ENCODE measurements around the gene CH25H. TPM values are rescaled to one million over a fixed set of nuclear protein-coding genes. Genes with fewer than 3 reads are reported as not detected.

The CH25H gene
- polyA plus RNA-seq, 1 of the 3 experiments (the other 2 are of a cell fraction), result not detected

- TF ChIP-seq IRF3 (IDR thresholded peaks at IDR 0.05; ENCODE audit: low read depth, low read length) (no peak), TEAD4 (IDR thresholded peaks at IDR 0.05; ENCODE audit: borderline replicate concordance, insufficient read depth) (no peak), RXRA (IDR thresholded peaks at IDR 0.05; ENCODE audit: borderline replicate concordance, low read depth) (no peak), TAF1 (IDR thresholded peaks at IDR 0.05; ENCODE audit: borderline replicate concordance, low read depth, low read length) (no peak), RAD21 (IDR thresholded peaks at IDR 0.05; ENCODE audit: low read length) (no peak), RFX5 (IDR thresholded peaks at IDR 0.05; ENCODE audit: low read length) (no peak), PBX3 (IDR thresholded peaks at IDR 0.05) (no peak)
These were observed 8.4 kb upstream of the CH25H start (continued) for GRCh38 chr10:89215511-89215910.

- Histone ChIP-seq H4K20me1 (ENCODE audit: insufficient read depth) (no peaks in the 10 kb centered on the region), H3K9me3 (no peaks in the 10 kb centered on the region), H3K4me1 (ENCODE audit: control insufficient read depth in 1 of 2, insufficient read depth in 2 of 2, low read depth in 1 of 2, low read length in 1 of 2) (peaks cover 11 to 14% of the 10 kb centered on the region in 2 experiments; a peak in 3 of 4 replicates), H3K27ac (ENCODE audit: low read depth in 2 of 2, low read length in 1 of 2) (no peak overlapping the region), H3F3A (replicated peaks; ENCODE audit: insufficient read depth) (peaks cover 15% of the 10 kb centered on the region), H3K79me2 (ENCODE audit: insufficient read depth) (no peaks in the 10 kb centered on the region), H3K9ac (no peak overlapping the region), H2AFZ (ENCODE audit: low read depth) (no peak overlapping the region), H3K4me3 (ENCODE audit: low read depth in 2 of 2, low read length in 1 of 2) (no peak overlapping the region), H3K36me3 (replicated peaks in 1 of 2; ENCODE audit: control insufficient read depth in 1 of 2, insufficient read depth in 2 of 2, low read length in 1 of 2) (peaks cover 9 to 11% of the 10 kb centered on the region in 2 experiments), H3K9me2 (no peaks in the 10 kb centered on the region), H3K4me2 (no peak overlapping the region), H3K27me3 (ENCODE audit: insufficient read depth) (no peaks in the 10 kb centered on the region)
- 96% methylated on average over 8 of the region's 8 CpGs for WGBS (ENCODE audit: low lambda C conversion rate)
- ChIA-PET CTCF (interaction anchor here (0.9 to 4.2 kb wide), 32 partner anchors 8 to 378 kb away, joined by 3 to 94 read pairs (median 6); partner anchors contain the start of gene FAS), POLR2A (no interaction called here)
- no peak for TF ChIP-seq IRF3 (IDR thresholded peaks at IDR 0.05; ENCODE audit: low read depth, low read length)
- no peak for TF ChIP-seq ELF1 (IDR thresholded peaks at IDR 0.05)
- TF ChIP-seq PBX3 (IDR thresholded peaks at IDR 0.05), result no peak
- no peak for TF ChIP-seq NRF1 (IDR thresholded peaks at IDR 0.05; ENCODE audit: low read depth, low read length)
- TF ChIP-seq GABPA (IDR thresholded peaks at IDR 0.05; ENCODE audit: low read depth), result no peak
- no peak for TF ChIP-seq MXI1 (IDR thresholded peaks at IDR 0.05; ENCODE audit: low read depth, low read length)
- TF ChIP-seq TEAD4 (IDR thresholded peaks at IDR 0.05; ENCODE audit: borderline replicate concordance, insufficient read depth), result no peak
- TF ChIP-seq NFIC (IDR thresholded peaks at IDR 0.05; ENCODE audit: borderline replicate concordance), result no peak
- TF ChIP-seq, protein P1, sequence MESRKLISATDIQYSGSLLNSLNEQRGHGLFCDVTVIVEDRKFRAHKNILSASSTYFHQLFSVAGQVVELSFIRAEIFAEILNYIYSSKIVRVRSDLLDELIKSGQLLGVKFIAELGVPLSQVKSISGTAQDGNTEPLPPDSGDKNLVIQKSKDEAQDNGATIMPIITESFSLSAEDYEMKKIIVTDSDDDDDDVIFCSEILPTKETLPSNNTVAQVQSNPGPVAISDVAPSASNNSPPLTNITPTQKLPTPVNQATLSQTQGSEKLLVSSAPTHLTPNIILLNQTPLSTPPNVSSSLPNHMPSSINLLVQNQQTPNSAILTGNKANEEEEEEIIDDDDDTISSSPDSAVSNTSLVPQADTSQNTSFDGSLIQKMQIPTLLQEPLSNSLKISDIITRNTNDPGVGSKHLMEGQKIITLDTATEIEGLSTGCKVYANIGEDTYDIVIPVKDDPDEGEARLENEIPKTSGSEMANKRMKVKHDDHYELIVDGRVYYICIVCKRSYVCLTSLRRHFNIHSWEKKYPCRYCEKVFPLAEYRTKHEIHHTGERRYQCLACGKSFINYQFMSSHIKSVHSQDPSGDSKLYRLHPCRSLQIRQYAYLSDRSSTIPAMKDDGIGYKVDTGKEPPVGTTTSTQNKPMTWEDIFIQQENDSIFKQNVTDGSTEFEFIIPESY (IDR thresholded peaks at IDR 0.05; ENCODE audit: borderline replicate concordance, low read depth), result no peak
- TF ChIP-seq JUND (IDR thresholded peaks at IDR 0.05), result no peak
- TF ChIP-seq CTCF (IDR thresholded peaks at IDR 0.05), result no peak
- no peak for TF ChIP-seq RXRA (IDR thresholded peaks at IDR 0.05; ENCODE audit: borderline replicate concordance, low read depth)
- TF ChIP-seq USF2 (IDR thresholded peaks at IDR 0.05; ENCODE audit: borderline replicate concordance, low read depth, low read length), result no peak
- no peak for TF ChIP-seq CHD2 (IDR thresholded peaks at IDR 0.05; ENCODE audit: low read length, partially characterized antibody)
- TF ChIP-seq RAD21 (IDR thresholded peaks at IDR 0.05; ENCODE audit: low read length), result no peak
- TF ChIP-seq USF1 (IDR thresholded peaks at IDR 0.05; ENCODE audit: borderline replicate concordance, low read depth), result no peak
- TF ChIP-seq SIN3A (IDR thresholded peaks at IDR 0.05; ENCODE audit: borderline replicate concordance, low read depth, low read length), result no peak
- no peak for DNase-seq
These were observed 7.5 kb upstream of the CH25H start for GRCh38 chr10:89214566-89215165.
